Bronchial epithelial cell (primary cell): ENCODE data around the gene COL20A1. TPM values are rescaled to one million over a fixed set of nuclear protein-coding genes. Genes with fewer than 3 reads are reported as not detected.

Experiments
- DNase-seq: peaks from one replicate; pipeline ENCODE4 v3.0.0-alpha.2; 2010; ENCODE audit warnings: low read depth
- FAIRE-seq: peaks from 2 replicates; lab custom pipeline; 2011; peaks lifted over from hg19 to GRCh38; lab: Jason Lieb, UNC
- H3K27me3 ChIP-seq: 2 replicates; pipeline ENCODE4 v1.5.1; 2011; ENCODE audit warnings: low read length; ENCODE audit not compliant: control insufficient read depth, insufficient read depth
- H3K36me3 ChIP-seq: 2 replicates; pipeline ENCODE4 v1.5.1; 2011; ENCODE audit warnings: low read length; ENCODE audit not compliant: control insufficient read depth, insufficient read depth
- H3K4me3 ChIP-seq: 2 replicates; pipeline ENCODE4 v1.5.1; 2011; ENCODE audit warnings: mild to moderate bottlenecking, low read depth, low read length, control low read depth
- total RNA-seq: library from RNA; depleted of rRNA; stranded (reverse); fragments of >200 nt; gene quantifications from 2 replicates; pipeline ENCODE4 v1.2.1, GENCODE V29; 2014
- TF ChIP-seq, protein P1 (sequence below): IDR thresholded peaks from 2 replicates; pipeline ENCODE4 v1.5.1; 2011; ENCODE audit warnings: mild to moderate bottlenecking, moderate library complexity, low read length, control low read depth, inconsistent platforms; ENCODE audit not compliant: insufficient read depth, severe bottlenecking

Gene COL20A1
- total RNA-seq, 1 donor from 2014 or later: not detected

DNA sequence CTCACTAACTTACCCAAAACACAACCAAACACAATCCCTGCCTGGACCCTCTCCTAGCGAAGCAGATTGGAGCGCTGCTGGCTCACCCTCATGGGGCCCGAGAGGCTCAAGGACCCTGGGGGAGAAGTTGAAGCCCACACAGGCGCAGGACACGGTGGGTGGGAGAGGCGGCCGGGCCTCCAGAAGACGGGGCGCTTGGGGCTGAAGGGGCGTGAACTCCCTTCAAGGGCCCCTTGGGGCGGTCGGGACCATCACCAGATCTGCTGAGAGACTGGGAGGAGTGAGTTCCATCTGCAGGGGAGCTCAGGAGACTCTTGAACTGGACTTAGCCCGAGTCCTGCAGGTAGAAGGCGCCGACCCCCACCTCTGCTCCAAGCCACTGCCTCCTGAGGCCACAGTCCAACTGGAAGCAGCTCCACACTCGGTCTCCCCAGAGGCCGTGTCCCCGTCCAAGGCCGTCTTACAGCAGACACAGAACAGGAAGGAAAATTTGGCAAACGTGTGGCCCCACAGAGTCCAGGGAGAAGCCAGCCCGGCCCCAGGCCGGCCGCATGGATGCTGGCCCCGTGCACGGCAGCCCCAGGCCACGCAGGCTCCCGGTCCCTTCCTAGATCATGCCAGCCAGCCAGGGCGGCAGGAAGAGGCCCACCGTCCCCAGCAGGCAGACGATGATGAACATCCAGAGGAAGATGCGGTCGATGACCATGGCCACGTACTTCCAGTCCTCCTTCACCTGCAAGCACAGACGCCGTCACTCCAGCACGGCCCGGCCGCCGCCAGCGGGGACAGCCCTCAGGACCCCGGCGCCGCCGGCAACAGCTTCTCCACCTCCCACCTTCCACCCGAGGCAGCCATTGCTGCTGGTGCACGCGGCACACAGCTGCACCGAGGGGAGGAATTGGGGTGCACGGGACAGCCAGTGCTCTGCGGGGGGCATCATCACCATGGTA, 53.4 kb downstream of the COL20A1 start:
- no peaks in the 10 kb centered on the region for H3K36me3 ChIP-seq
- FAIRE-seq (no peak), DNase-seq (no peak)
- TF ChIP-seq, protein P1, sequence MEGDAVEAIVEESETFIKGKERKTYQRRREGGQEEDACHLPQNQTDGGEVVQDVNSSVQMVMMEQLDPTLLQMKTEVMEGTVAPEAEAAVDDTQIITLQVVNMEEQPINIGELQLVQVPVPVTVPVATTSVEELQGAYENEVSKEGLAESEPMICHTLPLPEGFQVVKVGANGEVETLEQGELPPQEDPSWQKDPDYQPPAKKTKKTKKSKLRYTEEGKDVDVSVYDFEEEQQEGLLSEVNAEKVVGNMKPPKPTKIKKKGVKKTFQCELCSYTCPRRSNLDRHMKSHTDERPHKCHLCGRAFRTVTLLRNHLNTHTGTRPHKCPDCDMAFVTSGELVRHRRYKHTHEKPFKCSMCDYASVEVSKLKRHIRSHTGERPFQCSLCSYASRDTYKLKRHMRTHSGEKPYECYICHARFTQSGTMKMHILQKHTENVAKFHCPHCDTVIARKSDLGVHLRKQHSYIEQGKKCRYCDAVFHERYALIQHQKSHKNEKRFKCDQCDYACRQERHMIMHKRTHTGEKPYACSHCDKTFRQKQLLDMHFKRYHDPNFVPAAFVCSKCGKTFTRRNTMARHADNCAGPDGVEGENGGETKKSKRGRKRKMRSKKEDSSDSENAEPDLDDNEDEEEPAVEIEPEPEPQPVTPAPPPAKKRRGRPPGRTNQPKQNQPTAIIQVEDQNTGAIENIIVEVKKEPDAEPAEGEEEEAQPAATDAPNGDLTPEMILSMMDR: no peak
- no peak overlapping the region for H3K4me3 ChIP-seq
- no peaks in the 10 kb centered on the region for H3K27me3 ChIP-seq

DNA sequence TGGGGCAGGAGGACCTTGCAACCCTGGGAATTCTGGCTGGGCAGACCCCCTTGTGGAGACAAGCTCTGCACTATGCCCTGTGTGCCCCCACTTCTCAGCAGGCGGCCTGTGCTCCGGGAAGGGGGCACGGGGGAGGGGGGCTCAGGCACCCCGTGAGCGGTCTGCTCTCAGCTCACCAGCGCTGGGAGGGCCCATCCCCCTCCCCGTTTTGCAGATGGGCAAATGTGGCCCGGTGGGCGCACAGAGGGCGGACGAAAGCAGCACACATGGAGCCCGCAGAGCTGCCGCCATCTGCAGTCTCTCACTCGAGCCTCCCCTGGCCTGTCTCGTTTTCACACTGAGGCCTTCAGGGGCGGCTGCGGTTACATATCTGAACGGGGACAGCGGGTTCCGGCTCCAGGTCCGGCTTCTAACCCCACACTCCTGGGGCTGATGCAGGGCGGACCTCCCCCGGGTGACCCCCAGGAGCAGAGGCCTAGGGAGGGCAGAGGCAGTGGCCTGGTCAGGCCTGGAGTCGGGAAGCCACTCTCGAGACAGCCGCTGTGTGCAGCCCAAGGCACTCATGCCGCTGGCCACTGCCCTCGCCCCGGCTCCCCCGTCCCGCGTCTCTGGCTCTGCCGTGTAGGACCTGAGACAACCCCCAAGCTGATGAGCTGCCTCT, 54.2 kb downstream of the COL20A1 start:
- FAIRE-seq (no peak), DNase-seq (no peak)
- H3K27me3 ChIP-seq: no peaks in the 10 kb centered on the region
- TF ChIP-seq, protein P1: no peak
- no peaks in the 10 kb centered on the region for H3K36me3 ChIP-seq
- no peak overlapping the region for H3K4me3 ChIP-seq

DNA sequence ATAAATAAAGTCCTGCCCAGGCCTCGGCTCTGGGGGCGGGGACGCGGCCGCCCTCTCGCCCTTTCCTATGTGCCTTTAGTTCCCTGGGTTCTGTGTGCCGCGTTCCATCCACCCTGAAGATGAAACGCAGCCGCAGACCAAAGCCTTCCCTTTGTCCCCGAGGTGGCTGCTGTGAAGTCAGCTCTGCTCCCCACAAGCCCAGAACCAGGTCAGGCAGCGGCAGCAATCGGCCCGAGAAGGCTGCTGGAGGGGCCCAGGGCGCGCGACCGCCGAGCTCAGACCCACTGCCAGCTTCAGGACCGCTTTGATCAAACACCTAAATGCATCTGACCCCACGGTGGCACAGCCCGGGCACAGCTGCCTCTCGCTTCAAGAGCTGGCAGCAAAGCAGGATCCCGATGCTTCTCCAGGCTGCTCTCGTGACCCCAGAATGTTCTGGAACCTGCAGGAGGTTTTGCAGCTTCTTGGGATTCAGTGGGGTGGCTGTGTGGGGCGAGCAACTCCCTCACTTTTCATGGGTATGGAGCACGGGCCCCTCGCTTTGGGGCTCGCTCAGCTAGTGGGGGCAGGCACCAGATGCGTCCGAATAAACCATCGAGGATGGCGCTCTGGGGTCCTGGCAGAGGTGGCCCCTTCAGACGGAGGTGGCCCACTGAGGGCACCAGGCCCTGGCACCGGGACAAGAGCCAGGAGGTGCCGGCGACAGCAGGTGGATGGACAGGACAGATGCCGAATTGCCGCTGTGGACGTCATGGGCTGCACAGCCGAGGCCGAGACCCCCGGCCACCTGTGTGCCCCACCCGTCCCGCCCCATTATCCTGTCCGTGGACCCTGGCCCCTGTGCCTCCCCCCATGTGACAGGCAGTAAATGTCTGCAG, 55.2 kb downstream of the COL20A1 start:
- no peaks in the 10 kb centered on the region for H3K36me3 ChIP-seq
- no peaks in the 10 kb centered on the region for H3K27me3 ChIP-seq
- TF ChIP-seq, protein P1: no peak
- no peak for DNase-seq
- no peak for FAIRE-seq
- no peak overlapping the region for H3K4me3 ChIP-seq

DNA sequence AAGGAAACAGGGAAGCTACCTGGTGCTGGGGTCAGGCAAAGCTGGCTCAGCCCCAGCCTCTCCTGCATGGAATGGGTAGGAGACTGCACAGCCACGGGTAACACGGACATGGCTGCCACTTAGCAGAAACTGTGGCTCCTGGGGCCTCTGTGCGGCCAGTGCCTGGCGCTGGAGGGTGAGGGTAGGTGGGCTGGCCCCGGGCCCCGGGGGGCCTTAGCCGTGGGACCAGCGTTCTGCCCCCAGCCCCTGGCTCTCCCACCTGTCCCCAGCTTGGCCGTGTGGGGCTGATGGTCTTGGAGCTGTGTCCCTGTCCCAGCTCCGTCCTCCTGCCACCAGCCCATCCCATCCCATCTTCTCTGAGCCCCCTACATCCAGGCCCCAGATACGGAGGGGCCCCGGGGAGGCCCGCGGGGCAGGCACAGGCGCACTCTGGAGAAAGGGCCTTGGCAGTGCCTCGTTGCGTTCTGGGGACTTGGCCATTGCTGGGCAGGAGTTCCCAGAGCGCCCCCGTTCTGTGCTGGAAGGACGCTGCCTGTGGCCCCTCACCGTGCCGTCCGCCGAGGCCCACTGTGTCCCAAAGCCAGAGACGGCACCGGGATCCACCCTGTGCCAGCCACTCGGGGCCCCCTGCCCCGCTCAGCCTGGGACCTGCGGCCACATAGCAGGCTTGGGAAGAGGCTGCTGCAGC, 56.0 kb downstream of the COL20A1 start:
- FAIRE-seq (no peak), DNase-seq (no peak)
- Histone ChIP-seq H3K27me3 (no peaks in the 10 kb centered on the region), H3K36me3 (no peaks in the 10 kb centered on the region), H3K4me3 (no peak overlapping the region)
- TF ChIP-seq, protein P1: no peak

DNA sequence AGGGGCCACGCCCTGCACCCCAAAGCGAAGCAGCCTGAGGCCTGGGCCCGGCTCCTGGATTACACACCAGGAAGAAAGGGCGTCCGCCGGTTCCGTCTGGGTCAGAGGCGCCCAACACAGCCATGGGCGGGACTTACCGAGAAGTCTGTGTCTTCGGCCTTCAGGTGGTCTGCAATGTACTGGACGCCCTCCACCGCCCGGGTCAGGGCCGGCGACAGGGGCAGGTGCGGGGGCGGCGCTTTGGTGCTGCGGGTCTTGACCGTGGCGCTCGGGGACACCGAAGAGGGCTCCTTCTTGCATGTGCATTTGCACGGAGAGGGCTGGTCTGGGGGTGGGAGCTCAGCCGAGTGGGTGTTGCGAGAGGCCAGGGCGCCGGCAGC, 56.5 kb downstream of the COL20A1 start:
- Histone ChIP-seq H3K27me3 (no peaks in the 10 kb centered on the region), H3K4me3 (no peak overlapping the region), H3K36me3 (no peaks in the 10 kb centered on the region)
- no peak for DNase-seq
- no peak for FAIRE-seq
- TF ChIP-seq, protein P1: no peak
